HG02571 (cell line): ENCODE measurements around the gene WNT9B.

Experiments
- ATAC-seq: cut with Tn5 transposase; IDR thresholded peaks from one replicate; pipeline ENCODE4 v1.9.1; 2021; ENCODE audit warnings: mild to moderate bottlenecking, moderate library complexity; ENCODE audit not compliant: unreplicated experiment

The WNT9B gene

DNA sequence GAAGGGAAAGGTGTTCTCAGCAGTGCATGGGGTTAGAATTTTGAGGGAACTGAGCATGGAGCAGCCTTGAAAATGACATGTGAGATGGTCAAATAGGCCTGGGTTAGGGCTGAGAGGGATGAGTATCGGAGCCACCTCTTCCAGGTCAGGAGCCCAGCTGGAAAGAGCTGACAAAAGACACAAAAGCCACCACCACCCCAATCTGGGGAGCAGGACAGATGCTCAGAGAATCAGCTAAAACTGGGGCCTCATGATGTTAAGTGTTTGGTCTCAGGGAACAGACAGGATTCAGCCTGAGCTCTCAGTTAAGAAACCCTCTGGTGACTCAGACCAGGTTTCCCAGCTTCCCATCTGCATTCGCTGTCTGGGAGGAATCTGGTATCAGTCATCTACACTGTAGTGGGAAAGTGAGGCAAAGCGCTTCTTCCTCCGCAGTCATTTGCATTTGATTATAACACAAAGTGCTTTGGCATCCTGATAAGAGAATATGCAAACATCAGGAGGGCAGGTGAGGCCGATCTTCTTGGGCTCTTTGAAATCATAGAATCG lies 2.6 kb downstream of the WNT9B start:
- ATAC-seq: no peak

DNA sequence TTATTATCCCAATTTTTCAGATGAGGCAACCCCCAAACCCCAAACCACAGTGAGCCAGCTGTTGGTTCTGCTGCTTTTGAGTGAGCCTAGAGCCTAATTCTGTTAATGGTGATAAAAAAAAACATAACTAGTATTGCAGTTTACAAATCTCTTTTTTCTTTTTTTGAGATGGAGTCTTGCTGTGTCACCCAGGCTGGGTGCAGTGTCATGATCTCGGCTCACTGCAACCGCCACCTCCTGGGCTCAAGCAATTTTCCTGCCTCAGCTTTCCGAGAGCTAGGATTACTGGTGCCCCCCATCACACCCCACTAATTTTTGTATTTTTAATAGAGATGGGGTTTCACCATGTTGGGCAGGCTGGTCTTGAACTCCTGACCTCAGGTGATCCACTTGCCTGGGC lies 3.1 kb downstream of the WNT9B start:
- ATAC-seq: no peak

DNA sequence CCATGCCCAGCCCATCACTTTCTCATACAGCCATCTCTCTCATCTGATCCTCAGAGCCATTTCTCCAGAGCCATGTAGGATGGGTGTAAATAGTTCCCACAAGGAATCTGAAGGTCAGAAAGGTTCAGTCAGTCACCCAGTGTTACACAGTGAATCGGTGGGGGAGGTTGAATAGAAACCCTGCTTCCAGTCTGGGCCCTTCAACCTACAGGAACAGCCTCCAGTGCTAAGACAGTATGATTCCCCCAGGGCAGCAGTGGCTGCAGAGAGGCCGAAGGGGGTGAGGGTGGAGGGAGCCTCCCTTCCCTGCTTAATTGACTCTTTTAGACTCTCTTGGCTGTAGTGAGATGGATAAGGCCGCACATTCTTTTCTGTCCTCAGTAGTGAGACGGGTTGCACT lies 3.6 kb downstream of the WNT9B start:
- ATAC-seq: no peak

DNA sequence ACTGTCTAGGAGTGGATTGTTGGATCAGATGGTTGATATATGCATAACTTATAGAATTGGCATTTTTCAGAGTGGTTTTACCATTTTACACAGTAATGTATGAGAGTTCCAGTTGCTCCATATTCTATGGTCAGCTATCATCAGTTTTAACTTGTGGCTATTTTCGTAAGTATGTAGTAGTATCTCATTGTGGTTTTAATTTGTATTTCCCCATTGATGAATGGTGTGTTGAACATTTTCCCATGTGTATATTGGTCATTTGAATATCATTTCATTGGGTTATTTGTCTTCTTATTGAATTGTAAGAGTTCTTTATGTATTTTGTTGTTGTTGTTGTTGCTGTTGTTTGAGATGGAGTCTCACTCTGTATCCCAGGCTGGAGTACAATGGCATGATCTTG lies 6.2 kb downstream of the WNT9B start:
- no peak for ATAC-seq

DNA sequence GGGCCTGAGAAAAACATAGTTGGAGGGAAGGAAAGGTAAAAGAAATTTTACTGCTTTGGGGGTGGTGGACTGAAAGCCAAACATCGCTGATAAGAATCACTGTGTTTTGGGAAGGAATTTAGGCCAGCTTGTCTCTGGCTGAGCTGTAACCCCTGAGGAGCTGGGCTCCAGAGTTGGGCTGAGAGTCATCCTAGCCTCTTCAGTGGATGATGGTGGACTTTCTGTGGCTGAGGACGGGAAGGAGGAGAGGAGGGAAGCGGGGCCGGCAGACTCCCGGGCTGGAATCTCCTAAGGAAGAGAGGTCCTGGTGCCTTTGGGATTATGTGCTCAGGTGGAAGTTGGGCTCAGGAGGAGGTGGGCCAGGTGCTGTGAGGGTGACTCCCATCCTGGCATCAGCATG lies 8.6 kb downstream of the WNT9B start:
- ATAC-seq: no peak

DNA sequence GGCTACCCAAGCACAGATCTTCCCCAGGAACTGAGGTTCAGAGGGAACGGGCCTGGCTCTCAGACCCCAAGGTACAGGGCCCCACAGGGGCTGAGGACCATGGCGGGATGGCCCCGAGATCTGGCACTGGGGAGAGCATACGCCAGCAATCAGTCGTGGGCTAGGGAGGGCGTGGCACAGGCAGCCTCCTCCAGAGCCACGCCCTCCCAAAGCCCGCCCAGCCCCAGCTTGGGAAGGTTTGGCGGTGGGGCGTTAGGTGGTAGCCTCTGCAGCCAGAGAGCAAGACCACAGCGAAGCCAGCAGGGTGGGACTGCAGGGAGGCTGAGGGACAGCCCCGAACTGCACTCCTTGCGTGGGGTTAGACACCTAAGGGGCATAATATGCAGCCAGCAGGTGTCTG lies 11.6 kb downstream of the WNT9B start:
- ATAC-seq: no peak

DNA sequence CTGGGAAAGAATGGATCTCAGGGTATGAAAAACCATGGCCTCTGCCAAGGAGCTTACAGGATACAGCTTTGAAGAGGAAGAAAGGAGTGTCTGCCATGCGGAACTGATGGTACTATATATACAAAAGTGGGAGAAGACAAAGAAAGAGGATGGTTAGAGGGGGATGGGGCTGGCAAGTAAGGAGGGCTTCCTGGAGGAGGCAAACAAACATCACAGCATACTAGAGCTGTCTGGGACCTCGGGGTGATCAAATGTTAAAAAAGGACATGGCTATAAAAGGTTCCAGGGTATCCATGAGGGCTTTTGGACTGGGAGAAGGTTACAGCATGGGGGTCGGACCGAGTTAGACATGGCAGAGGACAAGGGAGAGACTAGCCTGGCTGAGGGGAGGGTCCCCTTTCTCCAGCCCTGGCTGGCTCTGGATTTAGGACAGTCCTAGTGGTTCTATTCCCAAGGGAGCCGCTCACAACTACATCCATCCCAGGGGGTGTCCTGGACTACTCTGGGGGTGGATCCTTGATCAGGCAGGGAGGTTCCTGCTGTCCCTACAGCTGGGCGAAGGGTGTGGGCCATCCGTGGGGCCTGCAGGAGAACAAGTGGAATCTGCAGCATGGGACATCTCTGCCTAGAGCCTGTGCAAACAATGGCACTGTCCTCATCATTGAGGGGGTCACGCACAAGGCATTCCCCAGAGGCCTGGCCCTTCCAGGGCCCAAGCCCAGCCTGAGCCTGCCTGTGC lies 12.2 kb downstream of the WNT9B start:
- ATAC-seq: no peak

DNA sequence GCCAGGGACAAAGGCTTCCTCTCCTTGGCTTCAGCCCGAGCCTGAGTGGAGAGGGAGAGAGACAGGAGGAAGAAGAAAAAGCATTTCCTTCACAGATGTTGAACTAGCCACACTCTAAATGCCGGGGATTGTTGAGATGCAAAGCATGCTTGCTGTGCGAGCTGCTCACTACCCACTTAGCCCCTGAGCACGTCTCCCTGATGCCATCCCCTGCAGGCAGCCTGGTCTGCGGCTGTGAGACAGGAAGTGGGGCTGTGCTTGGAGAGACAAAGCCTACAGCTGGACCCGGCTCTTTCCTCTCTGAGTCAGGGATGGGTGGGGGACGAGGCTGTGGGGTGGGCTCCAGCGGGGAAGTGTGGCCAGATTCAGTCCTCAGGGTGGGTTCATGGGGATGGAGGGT lies 13.7 kb downstream of the WNT9B start:
- ATAC-seq: no peak

DNA sequence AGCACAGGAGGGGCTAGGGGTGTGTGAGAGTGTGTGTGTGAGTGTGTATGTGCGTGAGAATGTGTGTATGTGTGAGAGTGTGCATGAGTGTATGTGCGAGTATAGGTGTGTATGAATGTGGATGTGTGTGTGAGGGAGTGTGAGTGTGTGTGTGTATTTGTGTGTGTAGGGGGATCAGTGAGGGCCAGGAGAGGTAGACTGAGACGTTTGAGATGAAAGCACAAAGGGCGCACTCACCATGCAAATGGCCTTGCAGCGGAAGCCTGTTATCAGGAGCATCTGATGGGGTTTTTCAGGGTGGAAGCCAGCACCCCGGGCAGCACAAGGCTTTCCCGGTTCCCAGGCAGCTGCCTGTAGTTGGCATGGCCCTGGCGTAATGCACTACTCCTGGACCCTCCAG lies 14.9 kb downstream of the WNT9B start:
- no peak for ATAC-seq

DNA sequence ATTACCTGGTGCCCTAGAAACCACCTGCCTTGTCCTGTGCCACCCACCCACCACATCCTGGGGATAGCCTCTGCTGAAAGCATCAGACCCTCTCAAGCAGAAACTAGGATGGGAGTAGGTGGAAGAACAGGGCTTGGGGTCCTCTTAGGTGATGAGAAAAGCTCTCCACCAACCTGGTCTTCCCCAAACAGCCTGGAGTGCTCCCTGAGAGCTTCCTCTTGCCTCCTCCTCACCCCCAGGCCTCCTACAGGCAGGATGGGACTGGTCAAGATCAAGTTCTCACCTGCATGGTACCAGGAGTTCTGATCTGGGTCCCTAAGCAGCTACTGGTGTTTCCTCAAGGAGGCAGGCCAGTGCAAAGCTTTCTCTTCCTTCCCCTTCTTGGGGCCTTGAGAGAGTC lies 15.4 kb downstream of the WNT9B start:
- no peak for ATAC-seq

DNA sequence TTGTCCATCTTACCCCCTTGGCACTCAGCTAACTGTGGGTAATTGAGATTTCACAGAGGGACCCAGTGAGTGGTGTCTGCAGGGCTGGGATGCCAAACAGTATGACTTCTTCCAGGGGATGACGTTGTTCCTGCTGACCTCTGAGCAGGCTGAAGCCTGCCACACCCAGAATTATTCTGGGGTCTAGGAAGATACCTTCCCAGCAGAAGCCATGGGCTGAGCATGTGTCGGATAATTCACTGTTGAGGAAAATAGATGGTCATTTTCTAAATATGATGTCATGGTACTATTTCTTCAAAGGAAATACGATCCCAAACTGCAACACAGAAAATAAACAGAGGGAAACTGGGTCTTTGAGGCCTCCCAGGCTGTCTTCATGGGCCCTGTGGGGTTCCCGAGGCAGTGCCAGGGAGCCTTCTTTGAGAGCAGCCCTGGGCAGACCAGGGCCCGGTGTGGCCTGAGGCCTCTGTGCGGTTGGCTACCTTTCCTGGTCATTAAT lies 17.4 kb downstream of the WNT9B start:
- no peak for ATAC-seq

DNA sequence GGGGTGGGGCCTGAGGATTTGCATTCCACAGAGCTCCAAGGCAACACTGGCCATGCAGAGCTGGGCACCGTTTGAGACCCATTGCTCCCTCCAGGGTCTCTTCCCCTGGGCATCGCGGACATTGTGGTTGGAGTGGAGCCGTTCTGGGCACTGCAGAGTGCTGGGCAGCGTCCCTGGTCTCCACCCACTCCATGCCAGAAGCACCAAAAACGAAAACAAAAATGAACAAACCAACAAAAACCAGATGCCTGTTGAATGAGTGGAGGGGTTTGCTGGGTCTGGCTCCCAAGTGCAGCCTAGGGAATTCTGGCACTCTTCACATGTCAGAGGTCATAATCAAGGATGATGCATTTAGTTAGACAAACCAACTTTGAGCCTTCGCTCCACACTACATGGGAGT lies 17.9 kb downstream of the WNT9B start:
- ATAC-seq: no peak

DNA sequence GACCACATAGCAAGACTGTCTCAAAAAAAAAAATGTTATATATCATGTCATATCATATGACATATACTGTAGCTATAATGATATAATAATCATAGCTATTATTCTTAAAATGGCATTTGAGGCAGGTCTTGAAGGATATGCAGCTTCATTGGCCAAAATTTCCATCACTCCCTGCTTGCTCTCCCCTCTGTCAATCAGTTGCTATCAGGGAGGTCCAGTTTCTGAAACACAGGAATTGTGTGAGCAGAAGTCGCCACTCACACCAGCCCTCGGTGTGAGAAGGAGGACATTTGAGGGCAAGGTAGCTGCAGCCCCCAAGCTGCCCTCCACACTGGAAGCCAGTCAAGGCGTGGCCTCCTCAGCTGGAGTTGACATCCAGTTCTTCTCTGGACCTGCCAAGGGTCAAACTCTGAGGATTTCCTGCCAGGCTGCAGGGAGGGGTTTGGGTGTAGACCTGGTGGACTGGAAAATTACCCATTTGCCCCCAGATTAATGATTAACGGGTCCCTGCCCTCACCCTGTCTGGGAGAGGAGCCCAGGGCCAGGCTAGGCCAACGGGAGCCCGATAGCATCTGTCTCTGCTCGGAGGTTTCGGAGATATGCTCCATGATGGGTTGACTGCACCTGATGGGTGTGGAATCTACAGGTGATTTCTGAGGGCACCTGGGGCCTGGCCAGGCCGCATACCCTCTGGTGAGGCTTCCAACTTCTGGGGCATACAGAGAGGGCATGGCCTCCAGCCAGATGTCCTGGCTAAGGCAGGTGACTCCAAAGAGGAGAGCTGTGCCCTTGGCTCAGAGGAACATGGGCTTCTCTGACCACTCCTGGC lies 18.8 kb downstream of the WNT9B start:
- ATAC-seq: no peak

DNA sequence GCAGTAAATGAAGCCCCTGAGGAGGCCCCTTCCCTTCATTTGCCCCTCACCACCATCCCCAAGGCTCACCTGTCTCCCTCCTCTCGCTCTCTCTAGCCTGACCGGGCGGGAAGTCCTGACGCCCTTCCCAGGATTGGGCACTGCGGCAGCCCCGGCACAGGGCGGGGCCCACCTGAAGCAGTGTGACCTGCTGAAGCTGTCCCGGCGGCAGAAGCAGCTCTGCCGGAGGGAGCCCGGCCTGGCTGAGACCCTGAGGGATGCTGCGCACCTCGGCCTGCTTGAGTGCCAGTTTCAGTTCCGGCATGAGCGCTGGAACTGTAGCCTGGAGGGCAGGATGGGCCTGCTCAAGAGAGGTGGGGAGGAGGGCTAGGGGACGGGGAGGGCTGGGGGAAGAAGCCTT lies 21.0 kb downstream of the WNT9B start:
- ATAC-seq: no peak

DNA sequence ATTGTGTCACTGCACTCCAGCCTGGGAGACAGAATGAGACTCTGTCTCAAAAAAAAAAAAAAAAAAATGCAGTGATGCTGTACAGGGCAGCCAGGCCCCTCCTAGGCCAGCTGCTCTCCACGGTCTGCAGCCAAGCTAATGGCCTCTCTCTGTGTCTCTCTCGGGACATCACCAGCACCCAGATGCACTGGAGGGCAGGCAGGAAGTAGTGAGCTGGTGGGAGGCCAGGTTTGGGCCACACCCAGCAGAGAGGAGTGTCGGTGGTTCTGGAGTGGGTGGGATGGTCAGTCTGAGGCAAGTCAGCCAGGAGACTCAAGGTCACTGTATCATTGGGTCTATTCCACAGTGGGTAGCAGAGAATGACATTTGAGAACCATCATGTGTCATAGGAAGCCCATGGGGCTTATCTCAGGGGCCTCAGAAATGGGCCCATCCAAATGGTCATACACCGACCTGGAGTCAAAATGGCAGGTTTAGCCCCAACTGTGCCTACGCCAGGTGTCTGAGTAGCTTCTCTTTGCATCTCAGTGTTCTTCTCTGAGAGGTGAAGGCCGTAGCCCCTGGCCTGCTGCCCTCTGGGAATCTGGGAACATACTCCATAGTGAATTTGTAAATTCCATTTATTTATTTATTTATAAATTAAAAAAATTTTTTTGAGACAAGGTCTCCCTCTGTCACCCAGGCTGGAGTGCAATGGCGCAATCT lies 22.7 kb downstream of the WNT9B start:
- ATAC-seq: no peak

DNA sequence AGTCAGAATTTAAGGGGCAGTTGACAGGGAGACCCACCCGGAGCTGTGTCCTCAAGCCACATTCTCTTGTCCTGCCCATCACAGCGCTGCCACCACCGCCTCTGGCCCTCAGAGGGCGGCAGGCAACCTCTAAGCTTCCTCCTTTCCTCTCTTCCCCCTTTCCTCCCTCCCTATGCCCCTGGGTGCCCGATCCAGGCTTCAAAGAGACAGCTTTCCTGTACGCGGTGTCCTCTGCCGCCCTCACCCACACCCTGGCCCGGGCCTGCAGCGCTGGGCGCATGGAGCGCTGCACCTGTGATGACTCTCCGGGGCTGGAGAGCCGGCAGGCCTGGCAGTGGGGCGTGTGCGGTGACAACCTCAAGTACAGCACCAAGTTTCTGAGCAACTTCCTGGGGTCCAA lies 23.5 kb downstream of the WNT9B start:
- ATAC-seq: no peak

DNA sequence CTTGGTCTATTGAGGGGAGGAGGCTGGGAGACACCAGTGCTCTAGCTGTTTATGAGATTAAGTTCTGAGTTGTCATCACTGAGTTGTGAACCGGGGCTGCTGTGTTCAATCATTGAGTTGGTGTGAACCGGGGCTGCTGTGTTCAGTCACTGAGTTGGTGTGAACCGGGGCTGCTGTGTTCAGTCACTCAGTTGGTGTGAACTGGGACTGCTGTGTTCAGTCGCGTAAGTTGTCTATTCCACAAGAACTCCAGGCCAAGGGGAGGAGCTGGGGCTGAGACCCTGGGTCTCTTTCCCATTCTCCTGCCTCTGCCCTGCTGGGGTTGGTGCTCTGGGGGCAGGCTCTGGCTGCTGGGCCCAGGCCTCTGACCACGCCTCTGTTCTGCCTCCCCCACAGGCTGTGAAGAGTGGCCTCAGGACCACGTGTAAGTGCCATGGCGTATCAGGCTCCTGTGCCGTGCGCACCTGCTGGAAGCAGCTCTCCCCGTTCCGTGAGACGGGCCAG lies 24.5 kb downstream of the WNT9B start:
- no peak for ATAC-seq

DNA sequence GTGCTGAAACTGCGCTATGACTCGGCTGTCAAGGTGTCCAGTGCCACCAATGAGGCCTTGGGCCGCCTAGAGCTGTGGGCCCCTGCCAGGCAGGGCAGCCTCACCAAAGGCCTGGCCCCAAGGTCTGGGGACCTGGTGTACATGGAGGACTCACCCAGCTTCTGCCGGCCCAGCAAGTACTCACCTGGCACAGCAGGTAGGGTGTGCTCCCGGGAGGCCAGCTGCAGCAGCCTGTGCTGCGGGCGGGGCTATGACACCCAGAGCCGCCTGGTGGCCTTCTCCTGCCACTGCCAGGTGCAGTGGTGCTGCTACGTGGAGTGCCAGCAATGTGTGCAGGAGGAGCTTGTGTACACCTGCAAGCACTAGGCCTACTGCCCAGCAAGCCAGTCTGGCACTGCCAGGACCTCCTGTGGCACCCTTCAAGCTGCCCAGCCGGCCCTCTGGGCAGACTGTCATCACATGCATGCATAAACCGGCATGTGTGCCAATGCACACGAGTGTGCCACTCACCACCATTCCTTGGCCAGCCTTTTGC lies 25.0 kb downstream of the WNT9B start:
- no peak for ATAC-seq

DNA sequence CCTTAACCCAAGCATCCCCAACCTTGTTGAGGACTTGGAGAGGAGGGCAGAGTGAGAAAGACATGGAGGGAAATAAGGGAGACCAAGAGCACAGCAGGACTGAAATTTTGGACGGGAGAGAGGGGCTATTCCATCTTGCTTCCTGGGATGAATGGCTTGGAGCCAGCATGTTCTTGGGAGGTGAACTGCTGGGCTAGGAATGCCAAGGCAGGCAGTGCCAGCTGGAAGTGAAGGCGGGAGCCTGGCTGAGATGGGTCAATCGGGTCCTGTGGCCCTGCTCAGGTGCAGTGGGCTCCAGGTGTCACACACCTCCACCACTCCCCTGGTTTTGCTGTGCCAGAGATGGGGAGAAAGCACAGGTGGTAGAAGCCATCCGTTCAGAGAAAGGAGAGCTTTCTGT lies 25.5 kb downstream of the WNT9B start:
- ATAC-seq: no peak

DNA sequence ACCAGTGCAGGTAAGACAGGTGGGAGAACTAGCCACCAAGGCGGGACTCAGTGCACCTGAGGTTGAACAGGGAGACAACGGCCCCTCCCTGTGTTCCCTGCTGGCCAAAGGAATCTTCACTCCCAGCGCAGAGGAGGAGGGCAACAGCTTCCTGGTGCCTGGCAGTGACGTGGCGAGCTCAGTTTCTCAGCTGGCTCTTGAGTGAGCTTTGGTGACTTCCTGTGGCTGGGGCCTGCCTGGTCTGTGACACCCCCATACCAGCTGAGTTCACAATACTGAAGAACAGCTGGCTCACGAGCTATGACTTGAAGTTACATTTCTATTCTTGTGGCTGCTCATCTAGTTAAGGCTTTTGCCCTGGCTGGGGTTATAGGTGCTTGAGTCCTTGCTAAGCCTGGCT lies 26.1 kb downstream of the WNT9B start:
- ATAC-seq: no peak

DNA sequence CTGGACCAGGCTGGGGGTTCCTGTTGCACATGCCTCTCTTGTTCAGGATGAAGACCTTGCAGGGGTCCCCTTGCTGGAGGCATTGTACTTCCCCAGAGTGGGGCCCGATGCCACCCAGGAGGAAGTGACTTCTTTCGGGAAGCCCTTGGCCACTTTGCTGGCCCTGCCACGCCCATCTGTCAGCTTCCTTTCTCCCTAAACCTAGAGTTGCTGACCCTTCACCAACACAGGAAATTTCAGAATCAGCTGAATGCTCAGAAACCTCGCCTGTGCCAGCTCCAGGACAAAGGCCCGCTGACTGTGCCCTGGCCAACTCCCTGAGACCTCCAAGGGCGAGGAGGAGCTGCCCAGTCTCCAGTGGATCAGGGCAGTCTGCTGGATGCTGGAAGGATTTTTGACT lies 26.7 kb downstream of the WNT9B start:
- ATAC-seq: no peak
